ENCODE measurements around the gene ADAD1. TPM values are rescaled to one million over a fixed set of nuclear protein-coding genes. Genes with fewer than 3 reads are reported as not detected.

Gene ADAD1
- total RNA-seq, 4 donors from 2014 or later, result 0.45 to 0.54 TPM; not detected in 2

DNA sequence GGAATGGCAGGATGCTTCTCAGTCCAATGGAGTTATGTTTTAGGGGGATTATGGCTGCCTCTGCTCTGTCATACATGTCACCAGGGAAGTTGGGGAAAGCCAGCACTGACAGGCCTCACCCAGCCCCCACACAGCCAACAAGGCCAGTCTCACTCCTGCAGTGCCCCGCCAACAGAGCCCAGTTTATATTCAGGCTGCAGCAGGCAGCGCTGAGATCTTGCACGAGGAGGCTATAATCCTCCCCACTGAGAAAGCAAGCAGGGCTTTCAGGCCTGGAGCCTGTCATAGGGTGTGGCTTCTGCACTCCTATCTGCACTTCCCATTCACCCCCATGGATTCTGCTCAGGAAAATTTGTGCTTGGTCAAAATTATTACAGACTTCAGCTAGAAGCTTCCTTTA lies 25.1 kb downstream of the ADAD1 start:
- intact Hi-C loops (cut with DNase I), result no loop called here
- no peak overlapping the region for H3K27ac ChIP-seq
- no peak overlapping the region for H3K4me3 ChIP-seq (replicated peaks in 1 of 3)
- H3K36me3 ChIP-seq, result no peaks in the 10 kb centered on the region
- H3K4me1 ChIP-seq, result no peaks in the 10 kb centered on the region
- H3K27me3 ChIP-seq, result no peaks in the 10 kb centered on the region
- no peaks in the 10 kb centered on the region for H3K9me3 ChIP-seq
- WGBS, 2 donors, result 42 to 60% methylated on average over 1 to 3 of the region's 3 CpGs
- TF ChIP-seq, protein P1, sequence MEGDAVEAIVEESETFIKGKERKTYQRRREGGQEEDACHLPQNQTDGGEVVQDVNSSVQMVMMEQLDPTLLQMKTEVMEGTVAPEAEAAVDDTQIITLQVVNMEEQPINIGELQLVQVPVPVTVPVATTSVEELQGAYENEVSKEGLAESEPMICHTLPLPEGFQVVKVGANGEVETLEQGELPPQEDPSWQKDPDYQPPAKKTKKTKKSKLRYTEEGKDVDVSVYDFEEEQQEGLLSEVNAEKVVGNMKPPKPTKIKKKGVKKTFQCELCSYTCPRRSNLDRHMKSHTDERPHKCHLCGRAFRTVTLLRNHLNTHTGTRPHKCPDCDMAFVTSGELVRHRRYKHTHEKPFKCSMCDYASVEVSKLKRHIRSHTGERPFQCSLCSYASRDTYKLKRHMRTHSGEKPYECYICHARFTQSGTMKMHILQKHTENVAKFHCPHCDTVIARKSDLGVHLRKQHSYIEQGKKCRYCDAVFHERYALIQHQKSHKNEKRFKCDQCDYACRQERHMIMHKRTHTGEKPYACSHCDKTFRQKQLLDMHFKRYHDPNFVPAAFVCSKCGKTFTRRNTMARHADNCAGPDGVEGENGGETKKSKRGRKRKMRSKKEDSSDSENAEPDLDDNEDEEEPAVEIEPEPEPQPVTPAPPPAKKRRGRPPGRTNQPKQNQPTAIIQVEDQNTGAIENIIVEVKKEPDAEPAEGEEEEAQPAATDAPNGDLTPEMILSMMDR (IDR thresholded peaks at IDR 0.05), result no peak
- DNase-seq, result no peak

DNA sequence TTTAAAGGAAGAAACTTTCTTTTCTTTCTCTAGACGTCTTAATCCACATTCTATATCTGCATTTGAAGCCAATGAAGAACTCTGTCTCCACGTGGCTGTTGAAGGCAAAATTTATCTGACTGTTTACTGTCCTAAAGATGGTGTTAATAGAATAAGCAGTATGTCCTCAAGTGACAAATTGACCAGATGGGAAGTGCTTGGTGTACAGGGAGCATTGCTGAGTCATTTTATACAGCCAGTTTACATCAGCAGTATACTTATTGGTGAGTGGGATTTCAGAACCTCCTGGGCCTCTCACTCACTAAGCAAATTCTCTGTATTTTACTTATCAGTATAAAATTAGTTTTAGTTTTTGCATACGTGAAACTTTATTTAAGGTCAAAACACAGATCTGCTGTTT lies 33.7 kb downstream of the ADAD1 start:
- no peak for DNase-seq
- H3K4me1 ChIP-seq, result no peaks in the 10 kb centered on the region
- no peaks in the 10 kb centered on the region for H3K9me3 ChIP-seq
- H3K36me3 ChIP-seq, result no peaks in the 10 kb centered on the region
- WGBS, 2 donors, result 52 to 56% methylated on average over 3 of the region's 3 CpGs
- no peak overlapping the region for H3K27ac ChIP-seq
- no peaks in the 10 kb centered on the region for H3K27me3 ChIP-seq
- intact Hi-C loops (cut with DNase I), result no loop called here
- H3K4me3 ChIP-seq (replicated peaks in 1 of 3), result no peak overlapping the region
- no peak for TF ChIP-seq POLR2A (IDR thresholded peaks at IDR 0.05)
- TF ChIP-seq, protein P1 (IDR thresholded peaks at IDR 0.05), result no peak

DNA sequence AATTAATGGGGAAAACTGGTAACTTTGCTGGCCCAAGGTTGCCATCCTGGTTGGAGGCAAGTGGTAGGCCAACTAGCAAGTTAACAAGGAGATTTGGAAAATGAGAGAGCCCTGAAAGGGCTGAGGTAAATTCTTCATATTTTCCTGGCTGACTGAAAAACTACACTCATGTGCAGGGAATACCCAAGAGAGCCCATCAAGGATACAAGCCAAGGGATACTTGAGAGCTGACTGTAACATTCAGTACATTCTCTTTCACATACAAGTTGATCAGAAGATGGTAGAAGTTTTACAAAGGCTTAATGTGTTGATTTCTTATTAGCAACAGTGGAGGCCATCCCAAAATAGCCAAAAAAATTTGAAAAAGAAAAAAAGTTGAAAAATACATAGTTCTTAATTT lies 44.4 kb downstream of the ADAD1 start:
- Histone ChIP-seq H3K4me1 (no peaks in the 10 kb centered on the region), H3K4me3 (replicated peaks in 1 of 3) (no peak overlapping the region), H3K27ac (no peak overlapping the region), H3K9me3 (no peaks in the 10 kb centered on the region), H3K27me3 (no peaks in the 10 kb centered on the region), H3K36me3 (no peaks in the 10 kb centered on the region)
- intact Hi-C loops (cut with DNase I), result no loop called here
- TF ChIP-seq, protein P1 (IDR thresholded peaks at IDR 0.05), result no peak
- no peak for TF ChIP-seq POLR2A (IDR thresholded peaks at IDR 0.05)
- no peak for DNase-seq

DNA sequence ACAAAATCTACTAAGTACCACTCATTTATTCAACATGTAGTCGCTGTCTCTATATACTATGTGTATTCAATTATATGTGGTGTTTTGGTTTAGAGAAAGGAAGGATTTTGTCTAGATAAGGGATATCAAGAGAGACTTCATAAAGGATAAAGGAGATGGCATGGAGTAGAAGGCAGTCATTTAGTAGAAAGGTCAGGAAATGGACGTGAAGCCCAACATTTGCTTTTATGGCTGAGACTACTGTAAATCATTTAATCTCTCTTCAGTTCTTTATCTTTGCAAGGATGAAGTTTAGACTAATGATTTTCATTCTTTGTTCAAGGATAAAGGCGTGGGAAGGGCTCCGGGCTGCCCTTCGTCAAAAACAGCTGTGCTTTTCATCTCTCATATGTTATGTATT lies 52.5 kb downstream of the ADAD1 start:
- TF ChIP-seq, protein P1 (IDR thresholded peaks at IDR 0.05), result no peak
- no peak for TF ChIP-seq POLR2A (IDR thresholded peaks at IDR 0.05)
- H3K36me3 ChIP-seq, result no peaks in the 10 kb centered on the region
- H3K9me3 ChIP-seq, result no peaks in the 10 kb centered on the region
- H3K4me1 ChIP-seq, result no peaks in the 10 kb centered on the region
- DNase-seq, result no peak
- H3K27ac ChIP-seq, result no peak overlapping the region
- no peak overlapping the region for H3K4me3 ChIP-seq (replicated peaks in 1 of 3)
- 74 to 75% methylated on average over 5 of the region's 5 CpGs for WGBS, 2 donors
- intact Hi-C loops (cut with DNase I), result no loop called here
- H3K27me3 ChIP-seq, result no peaks in the 10 kb centered on the region

DNA sequence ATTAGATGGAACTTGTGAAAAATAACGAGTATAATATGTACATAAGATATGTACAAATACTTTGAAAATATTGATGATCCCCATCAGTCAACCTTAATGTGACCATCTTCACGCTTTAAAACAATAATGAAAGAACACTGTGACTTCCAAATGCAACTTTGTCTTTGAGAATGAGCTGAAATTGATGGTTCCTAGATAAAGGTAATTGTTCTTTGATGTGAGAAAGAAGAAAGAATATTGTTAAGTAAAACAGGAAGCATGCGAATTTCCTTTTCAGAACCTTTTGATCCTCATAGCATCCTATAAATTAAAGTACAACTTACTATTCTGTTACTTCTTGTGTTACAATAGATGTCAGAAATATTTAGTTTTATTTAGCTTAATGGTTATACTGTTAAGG lies 55.5 kb downstream of the ADAD1 start:
- no peak for DNase-seq
- no peaks in the 10 kb centered on the region for H3K36me3 ChIP-seq
- intact Hi-C loops (cut with DNase I), result no loop called here
- H3K4me3 ChIP-seq (replicated peaks in 1 of 3), result no peak overlapping the region
- no peaks in the 10 kb centered on the region for H3K9me3 ChIP-seq
- WGBS, 2 donors, result 82 to 86% methylated on average over 3 of the region's 3 CpGs
- no peaks in the 10 kb centered on the region for H3K4me1 ChIP-seq
- TF ChIP-seq, protein P1 (IDR thresholded peaks at IDR 0.05), result no peak
- no peak for TF ChIP-seq POLR2A (IDR thresholded peaks at IDR 0.05)
- no peak overlapping the region for H3K27ac ChIP-seq
- H3K27me3 ChIP-seq, result no peaks in the 10 kb centered on the region

All from thyroid gland (tissue), 4 donors.